ENCODE results near the gene CAMK2A. TPM values are rescaled to one million over a fixed set of nuclear protein-coding genes. Genes with fewer than 3 reads are reported as not detected.

The CAMK2A gene
- total RNA-seq, 2 experiments from 2014 or later, result not detected

DNA sequence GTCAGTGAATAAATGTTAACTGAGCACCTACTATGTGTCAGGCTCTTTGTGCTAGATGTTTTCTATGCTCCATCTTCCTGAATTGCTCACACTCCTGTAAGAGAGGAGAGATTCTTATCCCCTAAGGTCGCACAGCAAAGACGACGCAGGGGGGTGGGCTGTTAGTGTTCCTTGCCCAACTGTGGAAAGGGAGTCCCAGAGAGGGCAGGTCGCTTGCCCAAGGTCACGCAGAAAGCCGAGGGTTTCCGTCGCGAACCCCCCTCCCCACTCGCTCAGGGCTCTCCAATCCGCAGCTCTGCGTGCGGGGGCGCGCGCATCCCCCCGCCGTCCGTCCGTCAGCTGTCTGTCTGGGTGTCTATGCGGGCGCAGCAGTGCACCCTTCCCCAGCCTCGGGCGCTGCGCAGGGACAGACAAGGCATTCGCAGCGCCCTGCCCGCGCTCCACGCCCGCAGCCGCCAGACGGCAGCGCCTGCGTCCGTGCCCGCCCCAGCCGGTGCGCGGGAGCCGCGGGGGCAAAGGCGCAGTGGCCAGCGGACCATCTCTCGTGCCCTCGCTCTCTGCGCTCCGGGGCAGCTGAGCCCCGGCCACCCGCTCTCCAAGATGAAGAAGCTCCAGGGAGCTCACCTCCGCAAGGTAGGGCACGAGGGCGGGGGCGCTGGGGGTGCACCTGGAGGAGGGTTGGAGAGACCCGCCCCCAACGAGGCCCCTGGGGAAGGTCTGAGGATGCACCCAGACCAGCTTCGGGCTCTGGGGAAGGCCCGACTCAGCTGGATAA, 99.7 kb downstream of the CAMK2A start, which contains the start of gene SLC6A7:
TSS of gene SLC6A7 (plus strand) at position 335 of the 775 bp plus-strand sequence. CDS start at position 601, 266 bp downstream.
- ATAC-seq, result no peak
- ChIA-PET POLR2A (no interaction called here), CTCF (no interaction called here)
- H3K27me3 Mint-ChIP-seq (ENCODE audit: low read depth), result peaks cover 56% of the 10 kb centered on the region
- H3K27ac Mint-ChIP-seq, result no peak within 1 kb of the TSS
- no peaks in the 10 kb centered on the region for H3K9me3 Mint-ChIP-seq (ENCODE audit: insufficient read depth)
- H3K4me1 Mint-ChIP-seq (ENCODE audit: low read depth), result no peaks in the 10 kb centered on the region
- DNase-seq, result no peak
- no peak within 1 kb of the TSS for H3K4me3 Mint-ChIP-seq
- H3K36me3 Mint-ChIP-seq (ENCODE audit: low read depth), result no peaks in the 10 kb centered on the region

DNA sequence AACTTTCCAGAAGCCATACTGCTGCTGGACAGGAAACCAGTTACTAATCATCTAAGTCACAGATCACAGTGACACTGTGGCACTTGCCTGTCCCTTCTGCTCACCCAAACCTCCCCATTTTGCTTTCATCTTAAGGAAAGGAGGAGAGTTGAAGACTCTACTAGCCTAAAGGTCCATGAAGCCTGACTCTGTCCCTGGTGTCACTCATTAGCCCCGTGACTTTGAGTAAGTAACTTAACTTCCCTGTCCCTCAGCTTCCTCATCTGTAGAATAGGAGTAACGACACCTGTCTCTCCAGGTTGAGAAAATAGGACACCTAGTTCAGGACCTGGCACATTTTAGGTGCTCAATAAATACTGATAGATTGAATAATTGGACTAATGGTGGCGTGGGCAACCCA, 100.2 kb downstream of the CAMK2A start:
- Mint-ChIP-seq H3K27me3 (ENCODE audit: low read depth) (peaks cover 56% of the 10 kb centered on the region), H3K27ac (no peak overlapping the region), H3K4me3 (no peak overlapping the region), H3K9me3 (ENCODE audit: insufficient read depth) (no peaks in the 10 kb centered on the region), H3K4me1 (ENCODE audit: low read depth) (no peaks in the 10 kb centered on the region), H3K36me3 (ENCODE audit: low read depth) (no peaks in the 10 kb centered on the region)
- ChIA-PET CTCF (no interaction called here), POLR2A (no interaction called here)
- DNase-seq (no peak), ATAC-seq (no peak)

DNA sequence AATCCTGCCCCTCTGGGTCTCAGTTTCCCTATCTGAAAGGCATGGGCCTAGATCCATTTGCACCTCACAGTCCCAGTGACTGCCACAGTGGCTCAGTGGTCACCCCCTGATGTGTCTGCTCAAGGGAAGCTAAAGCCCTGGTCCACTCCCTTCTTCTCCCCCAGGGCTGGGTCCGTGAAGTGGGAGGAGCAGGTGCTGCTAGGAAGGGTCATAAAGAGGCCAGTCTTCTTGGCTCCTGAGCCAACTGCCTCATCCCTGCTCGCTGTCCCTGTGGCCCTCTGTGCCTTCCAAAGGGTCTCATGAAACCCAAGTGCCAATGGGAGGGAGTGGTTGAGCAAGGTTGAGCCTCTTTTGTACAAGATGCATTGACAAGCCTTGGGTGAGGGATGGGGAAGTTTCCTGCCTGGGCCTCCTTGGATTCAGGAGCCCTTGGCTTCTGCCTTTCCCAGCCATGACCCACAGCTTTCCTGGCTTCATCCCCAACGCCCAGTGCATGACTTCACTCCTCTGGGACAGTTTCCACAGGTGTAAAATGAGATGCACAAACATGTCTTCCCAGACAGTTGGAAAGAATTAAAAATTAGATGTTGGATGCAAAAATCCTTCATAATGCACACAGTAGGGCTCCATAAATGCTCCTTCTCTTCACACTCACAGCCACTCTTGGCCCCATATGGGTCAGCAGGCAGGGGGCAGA, 101.3 kb downstream of the CAMK2A start:
- H3K4me3 Mint-ChIP-seq, result no peak overlapping the region
- CTCF ChIA-PET, result no interaction called here
- H3K36me3 Mint-ChIP-seq (ENCODE audit: low read depth), result no peaks in the 10 kb centered on the region
- no peaks in the 10 kb centered on the region for H3K4me1 Mint-ChIP-seq (ENCODE audit: low read depth)
- H3K27me3 Mint-ChIP-seq (ENCODE audit: low read depth), result peaks cover 51% of the 10 kb centered on the region
- ATAC-seq (no peak), DNase-seq (no peak)
- POLR2A ChIA-PET, result no interaction called here
- no peak overlapping the region for H3K27ac Mint-ChIP-seq
- no peaks in the 10 kb centered on the region for H3K9me3 Mint-ChIP-seq (ENCODE audit: insufficient read depth)

DNA sequence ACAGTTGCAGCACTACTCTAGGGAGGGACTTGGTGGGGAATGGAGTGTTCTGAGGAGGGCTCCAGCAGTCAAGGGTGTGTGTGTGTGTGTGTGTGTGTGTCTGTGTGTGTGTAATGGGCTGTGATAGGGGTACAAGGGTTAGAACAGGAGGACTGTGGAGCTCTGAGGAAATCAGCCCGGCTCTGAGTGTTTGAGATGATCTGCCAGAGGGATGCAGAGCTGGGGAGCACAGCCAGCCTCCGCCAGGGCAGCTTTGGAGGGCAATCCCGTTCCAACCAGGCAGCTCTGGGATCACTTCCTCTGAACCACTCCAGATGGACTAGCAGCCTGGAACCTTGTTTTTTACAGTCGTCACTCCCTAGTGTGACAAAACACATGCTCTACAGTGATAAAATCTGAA, 102.7 kb downstream of the CAMK2A start:
- H3K27me3 Mint-ChIP-seq (ENCODE audit: low read depth), result peaks cover 46% of the 10 kb centered on the region
- H3K4me1 Mint-ChIP-seq (ENCODE audit: low read depth), result no peaks in the 10 kb centered on the region
- ATAC-seq (no peak), DNase-seq (no peak)
- POLR2A ChIA-PET, result no interaction called here
- no peaks in the 10 kb centered on the region for H3K9me3 Mint-ChIP-seq (ENCODE audit: insufficient read depth)
- CTCF ChIA-PET, result interaction anchor here (0.7 kb wide), 1 partner anchor 18 kb away, joined by 3 read pairs; no protein-coding TSS in a partner anchor
- no peak overlapping the region for H3K27ac Mint-ChIP-seq
- H3K4me3 Mint-ChIP-seq, result no peak overlapping the region
- H3K36me3 Mint-ChIP-seq (ENCODE audit: low read depth), result no peaks in the 10 kb centered on the region

DNA sequence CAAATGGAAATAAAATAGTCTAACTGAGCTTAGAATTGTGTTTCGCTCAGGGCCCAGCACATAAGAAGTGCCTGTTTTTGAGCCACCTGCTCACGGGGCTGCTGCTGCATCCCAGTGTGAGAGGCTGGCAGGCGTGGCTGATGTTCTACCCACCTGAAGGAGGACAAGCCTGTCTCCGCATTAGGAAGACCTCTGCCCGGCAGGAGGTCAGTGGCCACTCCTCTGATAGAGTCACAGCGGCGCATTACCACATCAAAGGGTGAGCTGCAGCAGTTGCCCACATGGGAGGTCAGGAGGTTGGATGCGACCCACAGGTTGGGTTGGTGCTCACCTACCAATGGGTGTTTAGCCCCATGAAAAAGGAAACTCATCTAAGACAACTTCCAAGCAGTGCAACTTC, 103.4 kb downstream of the CAMK2A start:
- CTCF ChIA-PET, result no interaction called here

DNA sequence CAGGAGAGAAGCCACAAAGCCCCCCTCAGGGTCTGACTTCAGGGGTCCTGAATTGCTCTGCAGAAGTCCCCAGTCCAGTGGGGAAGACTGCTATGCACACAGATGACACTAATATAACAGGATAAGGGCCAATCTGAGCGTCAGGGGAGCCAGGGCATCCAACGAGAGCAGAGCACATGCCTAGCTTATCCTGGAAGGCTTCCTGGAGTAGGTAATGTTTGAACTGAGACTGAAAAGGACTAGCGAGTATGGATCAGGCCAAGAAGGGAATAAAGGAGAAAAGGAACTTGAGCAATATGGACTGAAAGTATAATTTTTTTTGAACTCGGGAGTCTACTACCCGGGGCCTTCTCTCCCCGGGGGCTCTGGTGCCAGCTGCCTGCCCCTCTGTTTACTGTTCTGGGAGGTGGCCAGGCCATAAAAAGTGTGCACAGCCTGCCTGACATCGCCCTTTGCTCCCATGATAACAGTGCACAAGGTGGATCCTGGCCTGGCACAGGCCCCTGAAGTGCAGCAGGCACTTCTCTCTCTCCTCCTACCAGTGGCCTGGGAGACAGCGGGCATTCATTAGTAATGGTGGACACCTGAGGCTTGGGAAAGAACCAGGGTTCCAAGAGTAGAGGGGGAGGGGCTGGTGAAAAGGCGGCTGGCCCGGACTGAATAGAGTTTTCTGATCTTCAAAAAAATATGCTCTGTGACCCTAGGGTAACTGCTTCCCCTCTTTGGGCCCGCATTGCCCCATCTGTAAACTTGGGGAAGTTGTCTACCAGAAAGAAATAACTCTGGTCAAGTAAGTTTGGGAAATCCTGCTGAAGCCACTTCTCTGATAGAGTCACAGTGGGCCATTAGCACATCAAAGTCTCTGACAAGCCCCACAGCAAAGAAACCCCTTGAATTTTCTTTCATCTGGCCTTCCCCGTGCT, 104.3 kb downstream of the CAMK2A start:
- Mint-ChIP-seq H3K36me3 (ENCODE audit: low read depth) (no peaks in the 10 kb centered on the region), H3K4me3 (no peak overlapping the region), H3K27ac (no peak overlapping the region), H3K9me3 (ENCODE audit: insufficient read depth) (no peaks in the 10 kb centered on the region), H3K27me3 (ENCODE audit: low read depth) (peaks cover 34% of the 10 kb centered on the region), H3K4me1 (ENCODE audit: low read depth) (no peaks in the 10 kb centered on the region)
- ATAC-seq, result no peak
- ChIA-PET POLR2A (no interaction called here), CTCF (no interaction called here)
- DNase-seq, result no peak

More for the DNA sequence above, 103.4 kb downstream of the CAMK2A start:
- H3K4me1 Mint-ChIP-seq (ENCODE audit: low read depth), result no peaks in the 10 kb centered on the region
- no peaks in the 10 kb centered on the region for H3K36me3 Mint-ChIP-seq (ENCODE audit: low read depth)
- H3K27me3 Mint-ChIP-seq (ENCODE audit: low read depth), result peaks cover 42% of the 10 kb centered on the region
- POLR2A ChIA-PET, result no interaction called here
- no peak for ATAC-seq
- no peak overlapping the region for H3K27ac Mint-ChIP-seq
- DNase-seq, result no peak
- no peak overlapping the region for H3K4me3 Mint-ChIP-seq
- H3K9me3 Mint-ChIP-seq (ENCODE audit: insufficient read depth), result no peaks in the 10 kb centered on the region

DNA sequence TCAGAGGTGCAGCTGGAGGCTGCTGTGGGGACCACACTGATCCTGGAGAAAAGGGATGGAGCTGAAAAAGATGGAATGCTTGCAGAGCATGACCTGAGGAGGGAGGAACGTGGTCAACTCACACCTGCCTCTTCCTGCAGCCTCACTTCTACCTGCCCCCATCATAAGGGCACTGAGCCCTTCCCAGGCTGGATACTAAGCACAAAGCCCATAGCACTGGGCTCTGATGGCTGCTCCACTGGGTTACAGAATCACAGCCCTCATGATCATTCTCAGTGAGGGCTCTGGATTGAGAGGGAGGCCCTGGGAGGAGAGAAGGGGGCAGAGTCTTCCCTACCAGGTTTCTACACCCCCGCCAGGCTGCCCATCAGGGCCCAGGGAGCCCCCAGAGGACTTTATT, 105.6 kb downstream of the CAMK2A start:
- CTCF ChIA-PET, result no interaction called here
- ATAC-seq, result no peak

DNA sequence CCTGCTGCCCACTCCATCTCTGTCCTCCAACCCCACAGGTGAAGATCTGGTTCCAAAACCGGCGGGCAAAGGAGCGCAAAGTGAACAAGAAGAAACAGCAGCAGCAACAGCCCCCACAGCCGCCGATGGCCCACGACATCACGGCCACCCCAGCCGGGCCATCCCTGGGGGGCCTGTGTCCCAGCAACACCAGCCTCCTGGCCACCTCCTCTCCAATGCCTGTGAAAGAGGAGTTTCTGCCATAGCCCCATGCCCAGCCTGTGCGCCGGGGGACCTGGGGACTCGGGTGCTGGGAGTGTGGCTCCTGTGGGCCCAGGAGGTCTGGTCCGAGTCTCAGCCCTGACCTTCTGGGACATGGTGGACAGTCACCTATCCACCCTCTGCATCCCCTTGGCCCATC, 106.1 kb downstream of the CAMK2A start:
- Mint-ChIP-seq H3K4me1 (ENCODE audit: low read depth) (no peaks in the 10 kb centered on the region), H3K27ac (no peak overlapping the region), H3K36me3 (ENCODE audit: low read depth) (no peaks in the 10 kb centered on the region), H3K27me3 (ENCODE audit: low read depth) (peaks cover 18% of the 10 kb centered on the region), H3K4me3 (no peak overlapping the region), H3K9me3 (ENCODE audit: insufficient read depth) (no peaks in the 10 kb centered on the region)
- ChIA-PET CTCF (no interaction called here), POLR2A (no interaction called here)
- DNase-seq (no peak), ATAC-seq (no peak)

More for the DNA sequence above, 105.6 kb downstream of the CAMK2A start:
- POLR2A ChIA-PET, result no interaction called here
- Mint-ChIP-seq H3K9me3 (ENCODE audit: insufficient read depth) (no peaks in the 10 kb centered on the region), H3K36me3 (ENCODE audit: low read depth) (no peaks in the 10 kb centered on the region), H3K27me3 (ENCODE audit: low read depth) (peaks cover 24% of the 10 kb centered on the region), H3K4me1 (ENCODE audit: low read depth) (no peaks in the 10 kb centered on the region), H3K4me3 (no peak overlapping the region), H3K27ac (no peak overlapping the region)
- no peak for DNase-seq

DNA sequence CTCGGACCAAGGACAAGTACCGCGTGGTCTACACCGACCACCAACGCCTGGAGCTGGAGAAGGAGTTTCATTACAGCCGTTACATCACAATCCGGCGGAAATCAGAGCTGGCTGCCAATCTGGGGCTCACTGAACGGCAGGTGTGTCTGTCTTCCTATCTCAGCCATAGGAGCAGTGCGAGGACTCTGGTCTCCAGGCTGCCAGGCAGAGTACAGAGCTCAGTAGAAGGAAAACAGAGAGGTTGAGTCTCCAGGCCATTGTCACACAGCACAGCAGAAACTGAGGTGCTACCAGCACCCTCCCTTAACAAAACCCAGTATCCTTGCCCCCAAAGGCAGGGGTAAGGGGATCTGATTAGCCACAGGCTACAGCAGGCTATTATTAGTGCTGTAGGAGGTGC, 106.8 kb downstream of the CAMK2A start:
- no peak overlapping the region for H3K4me3 Mint-ChIP-seq
- no peaks in the 10 kb centered on the region for H3K9me3 Mint-ChIP-seq (ENCODE audit: insufficient read depth)
- ChIA-PET CTCF (no interaction called here), POLR2A (no interaction called here)
- no peak overlapping the region for H3K27ac Mint-ChIP-seq
- H3K36me3 Mint-ChIP-seq (ENCODE audit: low read depth), result no peaks in the 10 kb centered on the region
- ATAC-seq (no peak), DNase-seq (no peak)
- no peaks in the 10 kb centered on the region for H3K4me1 Mint-ChIP-seq (ENCODE audit: low read depth)
- peaks cover 18% of the 10 kb centered on the region for H3K27me3 Mint-ChIP-seq (ENCODE audit: low read depth)

DNA sequence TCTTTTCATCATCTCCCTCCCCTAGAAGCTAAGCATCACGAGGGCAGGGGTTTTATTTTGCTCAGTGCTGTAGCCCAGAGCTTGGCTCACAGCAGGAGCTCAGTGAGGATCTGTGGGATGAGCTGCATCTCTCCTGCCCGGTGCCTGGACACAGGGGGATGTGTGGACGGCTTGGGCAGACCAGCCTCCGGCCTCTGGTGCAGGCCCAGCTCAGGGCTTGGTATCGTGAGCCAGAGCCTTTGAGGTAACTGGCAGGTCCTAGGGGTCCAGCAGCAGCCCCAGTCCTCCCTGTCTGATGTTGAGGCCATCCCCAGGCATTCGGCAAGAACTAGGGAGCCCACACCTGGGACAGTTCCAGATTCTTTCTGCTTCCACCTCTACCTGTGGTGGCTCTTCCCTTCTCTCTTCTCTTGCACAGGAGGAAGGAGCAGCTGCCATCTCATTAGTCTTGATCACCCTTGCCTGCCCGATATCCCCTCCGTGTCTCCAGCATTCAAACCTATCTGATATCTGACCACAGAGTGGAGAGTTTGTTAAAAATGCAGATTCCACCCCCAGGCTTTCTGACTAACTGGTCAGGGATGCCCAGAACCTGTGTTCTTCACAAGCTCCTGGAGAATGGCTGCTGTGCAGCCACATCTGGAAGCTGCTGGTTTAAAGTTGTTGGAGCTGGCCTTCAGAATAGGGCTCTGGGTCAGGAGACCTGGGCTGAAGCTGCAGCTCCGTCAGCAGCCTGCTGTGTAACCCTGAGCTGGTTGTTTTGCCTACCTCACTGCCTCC, 107.6 kb downstream of the CAMK2A start:
- CTCF ChIA-PET, result no interaction called here

DNA sequence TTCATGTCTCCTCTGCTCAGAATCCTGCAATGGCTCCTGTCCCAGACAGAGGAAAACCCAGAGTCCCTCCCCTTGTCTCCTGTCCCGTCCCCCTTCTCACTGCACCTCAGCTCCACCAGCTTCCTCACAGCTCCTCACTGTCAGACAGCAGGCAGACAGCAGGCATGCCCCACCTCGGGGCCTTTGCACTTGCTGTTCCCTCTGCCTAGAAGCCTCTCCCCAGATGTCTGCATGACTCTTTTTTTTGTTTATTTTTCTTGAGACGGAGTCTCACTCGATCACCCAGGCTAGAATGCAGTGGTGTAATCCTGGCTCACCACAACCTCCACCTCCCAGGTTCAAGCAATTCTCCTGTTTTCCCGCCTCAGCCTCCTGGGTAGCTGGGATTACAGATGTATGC, 108.5 kb downstream of the CAMK2A start:
- Mint-ChIP-seq H3K27ac (no peak overlapping the region), H3K36me3 (ENCODE audit: low read depth) (no peaks in the 10 kb centered on the region), H3K4me1 (ENCODE audit: low read depth) (no peaks in the 10 kb centered on the region), H3K4me3 (no peak overlapping the region), H3K27me3 (ENCODE audit: low read depth) (peaks cover 9% of the 10 kb centered on the region), H3K9me3 (ENCODE audit: insufficient read depth) (no peaks in the 10 kb centered on the region)
- POLR2A ChIA-PET, result no interaction called here
- no peak for DNase-seq
- CTCF ChIA-PET, result no interaction called here
- ATAC-seq, result no peak

More for the DNA sequence above, 107.6 kb downstream of the CAMK2A start:
- DNase-seq (no peak), ATAC-seq (no peak)
- POLR2A ChIA-PET, result no interaction called here
- Mint-ChIP-seq H3K4me3 (no peak overlapping the region), H3K27ac (no peak overlapping the region), H3K27me3 (ENCODE audit: low read depth) (peaks cover 14% of the 10 kb centered on the region), H3K4me1 (ENCODE audit: low read depth) (no peaks in the 10 kb centered on the region), H3K36me3 (ENCODE audit: low read depth) (no peaks in the 10 kb centered on the region), H3K9me3 (ENCODE audit: insufficient read depth) (no peaks in the 10 kb centered on the region)

Data from activated CD8-positive, alpha-beta T cell treated with anti-CD3 and anti-CD28 coated beads, Interleukin-2, amount 10 ng/mL, durations not matched to agents 7 days and 5 days (primary cell).